WTC11 (cell line): ENCODE measurements around the gene TBPL2. TPM values are rescaled to one million over a fixed set of nuclear protein-coding genes. Genes with fewer than 3 reads are reported as not detected.

Source experiments
- ATAC-seq: fragments of 200-7000 bp; cut with Tn5 transposase; 2 replicates; pipeline ENCODE4 v1.10.0; 2021; ENCODE audit warnings: mild to moderate bottlenecking, moderate library complexity
- CTCF ChIA-PET: fragments of 300-600 bp; sonication (Branson Sonifier 250); formaldehyde crosslinking; loops from one replicate; lab custom pipeline; 2021; ENCODE audit warnings: antibody characterized with exemption; lab: Charles Lee
- POLR2A ChIA-PET: fragments of 350-600 bp; sonication (Branson Sonifier 250); formaldehyde crosslinking; loops from one replicate; lab custom pipeline; 2021; ENCODE audit warnings: antibody characterized with exemption; lab: Charles Lee
- DNase-seq: peaks from one replicate; pipeline ENCODE4 v3.0.0; 2021; ENCODE audit warnings: low spot score
- H3K27ac Mint-ChIP-seq: 2 replicates; pipeline ENCODE4 v1.8.0; 2021; ENCODE audit warnings: mixed read lengths
- H3K27me3 Mint-ChIP-seq: 2 replicates; pipeline ENCODE4 v1.8.0; 2021; ENCODE audit warnings: low read depth, mild to moderate bottlenecking, moderate library complexity, mixed read lengths
- H3K36me3 Mint-ChIP-seq: 2 replicates; pipeline ENCODE4 v1.8.0; 2021; ENCODE audit warnings: mixed read lengths
- H3K4me1 Mint-ChIP-seq: 2 replicates; pipeline ENCODE4 v1.8.0; 2022; ENCODE audit warnings: mixed read lengths
- H3K4me3 Mint-ChIP-seq: 2 replicates; pipeline ENCODE4 v1.8.0; 2021; ENCODE audit warnings: mild to moderate bottlenecking, moderate library complexity, mixed read lengths
- H3K9me3 Mint-ChIP-seq: 2 replicates; pipeline ENCODE4 v1.8.0; 2021; ENCODE audit warnings: mixed read lengths
- AR ChIP-seq: fragments of 250-450 bp; sonication (Bioruptor Pico); IDR thresholded peaks from 2 replicates; pipeline ENCODE4 v1.9.0; 2021; ENCODE audit warnings: mild to moderate bottlenecking
- ATF3 ChIP-seq: sonication (generic); formaldehyde crosslinking; conservative IDR thresholded peaks from 2 replicates; pipeline ENCODE4 v1.8.1; 2022; ENCODE audit warnings: mild to moderate bottlenecking, missing genetic modification reagents
- ATF6 ChIP-seq: sonication (generic); formaldehyde crosslinking; IDR thresholded peaks from 2 replicates; pipeline ENCODE4 v1.8.1; 2023; ENCODE audit warnings: mild to moderate bottlenecking, missing genetic modification reagents
- ELF4 ChIP-seq: sonication (generic); formaldehyde crosslinking; IDR thresholded peaks from 2 replicates; pipeline ENCODE4 v1.8.1; 2022; ENCODE audit warnings: low read depth, mild to moderate bottlenecking, moderate library complexity, missing genetic modification reagents
- ERG ChIP-seq: fragments of 250-450 bp; sonication (Bioruptor Pico); IDR thresholded peaks from 2 replicates; pipeline ENCODE4 v1.8.0; 2021; ENCODE audit warnings: mild to moderate bottlenecking
- ETV6 ChIP-seq: sonication (generic); formaldehyde crosslinking; IDR thresholded peaks from 2 replicates; pipeline ENCODE4 v1.8.1; 2022; ENCODE audit warnings: mild to moderate bottlenecking, missing genetic modification reagents
- FOXP4 ChIP-seq: sonication (generic); formaldehyde crosslinking; IDR thresholded peaks from 2 replicates; pipeline ENCODE4 v1.8.0; 2022; ENCODE audit warnings: mild to moderate bottlenecking, missing genetic modification reagents
- GTF2I ChIP-seq: fragments of 250-450 bp; sonication (Bioruptor Pico); conservative IDR thresholded peaks from 2 replicates; pipeline ENCODE4 v1.4.0; 2021; ENCODE audit warnings: mild to moderate bottlenecking
- IRF1 ChIP-seq: sonication (generic); formaldehyde crosslinking; IDR thresholded peaks from 2 replicates; pipeline ENCODE4 v1.8.0; 2023; ENCODE audit warnings: missing genetic modification reagents
- JUN ChIP-seq: sonication (generic); formaldehyde crosslinking; IDR thresholded peaks from 2 replicates; pipeline ENCODE4 v1.8.0; 2023; ENCODE audit warnings: mild to moderate bottlenecking, missing genetic modification reagents
- MLX ChIP-seq: sonication (generic); formaldehyde crosslinking; IDR thresholded peaks from 2 replicates; pipeline ENCODE4 v1.8.1; 2023; ENCODE audit warnings: mild to moderate bottlenecking, missing genetic modification reagents, moderate library complexity
- NFATC4 ChIP-seq: fragments of 250-450 bp; sonication (Bioruptor Pico); IDR thresholded peaks from 2 replicates; pipeline ENCODE4 v1.9.0; 2021; ENCODE audit warnings: mild to moderate bottlenecking
- OVOL2 ChIP-seq: fragments of 250-450 bp; sonication (Bioruptor Pico); IDR thresholded peaks from 2 replicates; pipeline ENCODE4 v1.9.0; 2021; ENCODE audit warnings: mild to moderate bottlenecking, borderline replicate concordance
- SMAD3 ChIP-seq: sonication (generic); formaldehyde crosslinking; IDR thresholded peaks from 2 replicates; pipeline ENCODE4 v1.8.0; 2022; ENCODE audit warnings: missing genetic modification reagents, mild to moderate bottlenecking, borderline replicate concordance
- SMAD4 ChIP-seq: sonication (generic); formaldehyde crosslinking; IDR thresholded peaks from 2 replicates; pipeline ENCODE4 v1.8.0; 2022; ENCODE audit warnings: mild to moderate bottlenecking, missing genetic modification reagents
- USF2 ChIP-seq: sonication (generic); formaldehyde crosslinking; IDR thresholded peaks from 2 replicates; pipeline ENCODE4 v1.8.1; 2023; ENCODE audit warnings: mild to moderate bottlenecking, missing genetic modification reagents, moderate library complexity
- ZNF396 ChIP-seq: fragments of 250-450 bp; sonication (Bioruptor Pico); IDR thresholded peaks from 2 replicates; pipeline ENCODE4 v1.8.0; 2021; ENCODE audit warnings: mild to moderate bottlenecking, moderate library complexity, borderline replicate concordance
- ZNF425 ChIP-seq: fragments of 250-450 bp; sonication (Bioruptor Pico); conservative IDR thresholded peaks from 2 replicates; pipeline ENCODE4 v1.9.0; 2021; ENCODE audit warnings: mild to moderate bottlenecking
- ZNF512 ChIP-seq: sonication (generic); formaldehyde crosslinking; IDR thresholded peaks from 2 replicates; pipeline ENCODE4 v1.8.1; 2022; ENCODE audit warnings: missing genetic modification reagents, borderline replicate concordance
- total RNA-seq: library from RNA; stranded (reverse); gene quantifications from 3 replicates; pipeline ENCODE4 v1.2.3, GENCODE V29; 2021

Gene TBPL2
- total RNA-seq, 1 experiment from 2014 or later = not detected

- TF ChIP-seq FOXP4 (CRISPR knock-in tag) (no peak), ATF3 (CRISPR knock-in tag) (no peak), ATF6 (CRISPR knock-in tag) (no peak), GTF2I (CRISPR knock-in tag) (peak; percentile 71; the same call in 1 of the 2 replicates), ZNF512 (no peak), SMAD4 (CRISPR knock-in tag) (no peak), ZNF396 (no peak)
These were observed 10.3 kb downstream of the TBPL2 start (continued) for GRCh38 chr14:55430024-55430690.

GRCh38 chr14:55427439-55427838 lies 13.0 kb downstream of the TBPL2 start:
- Mint-ChIP-seq H3K4me3 (no peak overlapping the region), H3K36me3 (no peaks in the 10 kb centered on the region), H3K27ac (no peak overlapping the region), H3K27me3 (no peaks in the 10 kb centered on the region), H3K9me3 (no peaks in the 10 kb centered on the region), H3K4me1 (peaks cover 8% of the 10 kb centered on the region)
- CTCF ChIA-PET = interaction anchor here (1.6 to 4.2 kb wide), 5 partner anchors 8 to 238 kb away, joined by 3 to 41 read pairs (median 6); no protein-coding TSS in a partner anchor
- DNase-seq (no peak), ATAC-seq (no peak; the same call in 1 of the 2 replicates)
- POLR2A ChIA-PET = interaction anchor here (0.6 to 0.7 kb wide), 2 partner anchors 105 to 238 kb away, joined by 3 to 6 read pairs; no protein-coding TSS in a partner anchor
- TF ChIP-seq ZNF425 (CRISPR knock-in tag) (no peak), ETV6 (CRISPR knock-in tag) (no peak), USF2 (no peak), OVOL2 (CRISPR knock-in tag) (no peak), AR (CRISPR knock-in tag) (no peak), ERG (CRISPR knock-in tag) (no peak), IRF1 (CRISPR knock-in tag) (no peak), MLX (CRISPR knock-in tag) (no peak), NFATC4 (no peak), JUN (no peak), SMAD3 (CRISPR knock-in tag) (no peak), ELF4 (CRISPR knock-in tag) (no peak)
